ENCODE results near the gene ZBTB9.
"Not testable (repeated sequence)": the region's sequence is repeated elsewhere in the genome, so short reads cannot be mapped to it uniquely, and the experiment has no call there.

ZBTB9 gene

GRCh38 chr6:33485680-33486079, 31.3 kb downstream of the ZBTB9 start:
- not testable (repeated sequence) for H3K9me3 ChIP-seq (ENCODE audit: control insufficient read depth in 5 of 5, low read length in 5 of 5); H3K36me3 ChIP-seq (ENCODE audit: control insufficient read depth in 5 of 5, insufficient read depth in 5 of 5, low read length in 5 of 5); H3K27ac ChIP-seq (ENCODE audit: low read depth, low read length); H3K27me3 ChIP-seq (ENCODE audit: control insufficient read depth in 5 of 5, insufficient read depth in 4 of 5, low read length in 5 of 5); H3K4me1 ChIP-seq (ENCODE audit: control insufficient read depth in 5 of 5, insufficient read depth in 5 of 5, low read length in 5 of 5); H3K9ac ChIP-seq (ENCODE audit: low read length in 5 of 5); H3K4me3 ChIP-seq (ENCODE audit: low read depth in 1 of 5, low read length in 5 of 5)

- peaks cover 0 to 6% (median 0%) of the 10 kb centered on the region in 5 donors for H3K27me3 ChIP-seq (ENCODE audit: control insufficient read depth in 5 of 5, insufficient read depth in 4 of 5, low read length in 5 of 5)
- no peak overlapping the region for H3K9ac ChIP-seq (ENCODE audit: low read length in 5 of 5)
- no peaks in the 10 kb centered on the region for H3K9me3 ChIP-seq (ENCODE audit: control insufficient read depth in 5 of 5, low read length in 5 of 5)
- H3K4me3 ChIP-seq (ENCODE audit: low read depth in 1 of 5, low read length in 5 of 5): no peak overlapping the region
- no peaks in the 10 kb centered on the region for H3K36me3 ChIP-seq (ENCODE audit: control insufficient read depth in 5 of 5, insufficient read depth in 5 of 5, low read length in 5 of 5)
- H3K4me1 ChIP-seq (ENCODE audit: control insufficient read depth in 5 of 5, insufficient read depth in 5 of 5, low read length in 5 of 5): no peaks in the 10 kb centered on the region
- H3K27ac ChIP-seq (ENCODE audit: low read depth, low read length): no peak overlapping the region
Measured at GRCh38 chr6:33488339-33488738, 34.0 kb downstream of the ZBTB9 start.

- Histone ChIP-seq H3K9ac (ENCODE audit: low read length in 5 of 5) (no peak overlapping the region), H3K27ac (ENCODE audit: low read depth, low read length) (no peak overlapping the region), H3K27me3 (ENCODE audit: control insufficient read depth in 5 of 5, insufficient read depth in 4 of 5, low read length in 5 of 5) (peaks cover 0 to 6% (median 0%) of the 10 kb centered on the region in 5 donors), H3K9me3 (ENCODE audit: control insufficient read depth in 5 of 5, low read length in 5 of 5) (no peaks in the 10 kb centered on the region), H3K4me3 (ENCODE audit: low read depth in 1 of 5, low read length in 5 of 5) (no peak overlapping the region), H3K4me1 (ENCODE audit: control insufficient read depth in 5 of 5, insufficient read depth in 5 of 5, low read length in 5 of 5) (no peaks in the 10 kb centered on the region), H3K36me3 (ENCODE audit: control insufficient read depth in 5 of 5, insufficient read depth in 5 of 5, low read length in 5 of 5) (no peaks in the 10 kb centered on the region)
Measured at GRCh38 chr6:33490198-33490597, 35.8 kb downstream of the ZBTB9 start.

- H3K36me3 ChIP-seq (ENCODE audit: control insufficient read depth in 5 of 5, insufficient read depth in 5 of 5, low read length in 5 of 5): no peaks in the 10 kb centered on the region
- no peaks in the 10 kb centered on the region for H3K4me1 ChIP-seq (ENCODE audit: control insufficient read depth in 5 of 5, insufficient read depth in 5 of 5, low read length in 5 of 5)
- no peaks in the 10 kb centered on the region for H3K9me3 ChIP-seq (ENCODE audit: control insufficient read depth in 5 of 5, low read length in 5 of 5)
- H3K27me3 ChIP-seq (ENCODE audit: control insufficient read depth in 5 of 5, insufficient read depth in 4 of 5, low read length in 5 of 5): peaks cover 0 to 6% (median 0%) of the 10 kb centered on the region in 5 donors
- H3K9ac ChIP-seq (ENCODE audit: low read length in 5 of 5): no peak overlapping the region
- H3K27ac ChIP-seq (ENCODE audit: low read depth, low read length): no peak overlapping the region
- no peak overlapping the region for H3K4me3 ChIP-seq (ENCODE audit: low read depth in 1 of 5, low read length in 5 of 5)
Measured at GRCh38 chr6:33490621-33491020, 36.2 kb downstream of the ZBTB9 start.

- H3K4me1 ChIP-seq (ENCODE audit: control insufficient read depth in 5 of 5, insufficient read depth in 5 of 5, low read length in 5 of 5): no peaks in the 10 kb centered on the region
- H3K36me3 ChIP-seq (ENCODE audit: control insufficient read depth in 5 of 5, insufficient read depth in 5 of 5, low read length in 5 of 5): no peaks in the 10 kb centered on the region
- no peaks in the 10 kb centered on the region for H3K9me3 ChIP-seq (ENCODE audit: control insufficient read depth in 5 of 5, low read length in 5 of 5)
Measured at GRCh38 chr6:33492093-33492492, 37.7 kb downstream of the ZBTB9 start.

GRCh38 chr6:33497157-33497556, 42.8 kb downstream of the ZBTB9 start:
- Histone ChIP-seq H3K36me3 (ENCODE audit: control insufficient read depth in 5 of 5, insufficient read depth in 5 of 5, low read length in 5 of 5) (no peaks in the 10 kb centered on the region), H3K27ac (ENCODE audit: low read depth, low read length) (no peak overlapping the region), H3K9me3 (ENCODE audit: control insufficient read depth in 5 of 5, low read length in 5 of 5) (no peaks in the 10 kb centered on the region), H3K9ac (ENCODE audit: low read length in 5 of 5) (no peak overlapping the region), H3K4me3 (ENCODE audit: low read depth in 1 of 5, low read length in 5 of 5) (no peak overlapping the region), H3K4me1 (ENCODE audit: control insufficient read depth in 5 of 5, insufficient read depth in 5 of 5, low read length in 5 of 5) (no peaks in the 10 kb centered on the region), H3K27me3 (ENCODE audit: control insufficient read depth in 5 of 5, insufficient read depth in 4 of 5, low read length in 5 of 5) (peaks cover 0 to 5% (median 0%) of the 10 kb centered on the region in 5 donors)

More at GRCh38 chr6:33492093-33492492, 37.7 kb downstream of the ZBTB9 start:
- Histone ChIP-seq H3K9ac (ENCODE audit: low read length in 5 of 5) (no peak overlapping the region), H3K4me3 (ENCODE audit: low read depth in 1 of 5, low read length in 5 of 5) (no peak overlapping the region), H3K27ac (ENCODE audit: low read depth, low read length) (no peak overlapping the region), H3K27me3 (ENCODE audit: control insufficient read depth in 5 of 5, insufficient read depth in 4 of 5, low read length in 5 of 5) (peaks cover 0 to 6% (median 0%) of the 10 kb centered on the region in 5 donors)

GRCh38 chr6:33502486-33502885, 48.1 kb downstream of the ZBTB9 start:
- Histone ChIP-seq H3K27ac (ENCODE audit: low read depth, low read length) (no peak overlapping the region), H3K4me3 (ENCODE audit: low read depth in 1 of 5, low read length in 5 of 5) (no peak overlapping the region), H3K36me3 (ENCODE audit: control insufficient read depth in 5 of 5, insufficient read depth in 5 of 5, low read length in 5 of 5) (no peaks in the 10 kb centered on the region), H3K4me1 (ENCODE audit: control insufficient read depth in 5 of 5, insufficient read depth in 5 of 5, low read length in 5 of 5) (peaks cover 0 to 9% (median 0%) of the 10 kb centered on the region in 5 donors), H3K27me3 (ENCODE audit: control insufficient read depth in 5 of 5, insufficient read depth in 4 of 5, low read length in 5 of 5) (peaks cover 0 to 4% (median 0%) of the 10 kb centered on the region in 5 donors), H3K9ac (ENCODE audit: low read length in 5 of 5) (no peak overlapping the region), H3K9me3 (ENCODE audit: control insufficient read depth in 5 of 5, low read length in 5 of 5) (no peaks in the 10 kb centered on the region)

GRCh38 chr6:33504486-33504885, 50.1 kb downstream of the ZBTB9 start:
- Histone ChIP-seq H3K4me1 (ENCODE audit: control insufficient read depth in 5 of 5, insufficient read depth in 5 of 5, low read length in 5 of 5) (peaks cover 0 to 17% (median 8%) of the 10 kb centered on the region in 5 donors), H3K27ac (ENCODE audit: low read depth, low read length) (no peak overlapping the region), H3K27me3 (ENCODE audit: control insufficient read depth in 5 of 5, insufficient read depth in 4 of 5, low read length in 5 of 5) (peaks cover 0 to 4% (median 0%) of the 10 kb centered on the region in 5 donors), H3K36me3 (ENCODE audit: control insufficient read depth in 5 of 5, insufficient read depth in 5 of 5, low read length in 5 of 5) (no peaks in the 10 kb centered on the region), H3K4me3 (ENCODE audit: low read depth in 1 of 5, low read length in 5 of 5) (no peak overlapping the region), H3K9me3 (ENCODE audit: control insufficient read depth in 5 of 5, low read length in 5 of 5) (no peaks in the 10 kb centered on the region), H3K9ac (ENCODE audit: low read length in 5 of 5) (no peak overlapping the region)

GRCh38 chr6:33505548-33506370, 51.4 kb downstream of the ZBTB9 start:
- H3K9me3 ChIP-seq (ENCODE audit: control insufficient read depth in 5 of 5, low read length in 5 of 5): no peaks in the 10 kb centered on the region
- no peak overlapping the region for H3K27ac ChIP-seq (ENCODE audit: low read depth, low read length)
- H3K4me3 ChIP-seq (ENCODE audit: low read depth in 1 of 5, low read length in 5 of 5): no peak overlapping the region
- H3K9ac ChIP-seq (ENCODE audit: low read length in 5 of 5): no peak overlapping the region
- peaks cover 0 to 19% (median 11%) of the 10 kb centered on the region in 5 donors for H3K4me1 ChIP-seq (ENCODE audit: control insufficient read depth in 5 of 5, insufficient read depth in 5 of 5, low read length in 5 of 5)
- H3K36me3 ChIP-seq (ENCODE audit: control insufficient read depth in 5 of 5, insufficient read depth in 5 of 5, low read length in 5 of 5): no peaks in the 10 kb centered on the region
- H3K27me3 ChIP-seq (ENCODE audit: control insufficient read depth in 5 of 5, insufficient read depth in 4 of 5, low read length in 5 of 5): peaks cover 0 to 5% (median 0%) of the 10 kb centered on the region in 5 donors

Measured in subcutaneous abdominal adipose tissue (tissue), 5 donors.